ENCODE data around the gene CHI3L1.

CHI3L1 gene

DNA sequence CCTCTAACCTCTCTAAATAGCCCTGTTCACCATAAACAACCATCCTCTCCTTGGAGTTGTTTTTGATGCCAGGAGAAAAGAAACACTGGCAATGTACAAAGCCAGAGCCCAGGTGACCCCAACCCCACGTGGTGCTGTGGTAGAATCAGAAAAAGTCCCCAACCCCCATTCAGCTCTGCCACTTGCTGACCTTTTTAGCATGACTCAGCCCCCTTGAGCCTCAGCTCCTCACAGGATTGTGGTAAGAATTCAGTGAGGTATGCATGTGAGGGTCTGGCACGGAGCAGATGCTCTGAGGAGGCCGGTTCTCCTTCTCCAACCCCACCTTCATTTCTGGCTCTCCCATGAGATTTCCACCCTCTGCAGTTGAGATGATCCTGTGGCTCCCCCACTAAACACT, 11.1 kb upstream of the CHI3L1 start:
- Histone ChIP-seq H3K4me3 (ENCODE audit: low read depth in 1 of 5, low read length in 5 of 5) (no peak overlapping the region), H3K27me3 (ENCODE audit: control insufficient read depth in 5 of 5, insufficient read depth in 4 of 5, low read length in 5 of 5) (no peaks in the 10 kb centered on the region), H3K4me1 (ENCODE audit: control insufficient read depth in 5 of 5, insufficient read depth in 5 of 5, low read length in 5 of 5) (peaks cover 5 to 35% (median 27%) of the 10 kb centered on the region in 5 donors), H3K9ac (ENCODE audit: low read length in 5 of 5) (no peak overlapping the region), H3K27ac (ENCODE audit: low read depth, low read length) (no peak overlapping the region), H3K36me3 (ENCODE audit: control insufficient read depth in 5 of 5, insufficient read depth in 5 of 5, low read length in 5 of 5) (no peaks in the 10 kb centered on the region), H3K9me3 (ENCODE audit: control insufficient read depth in 5 of 5, low read length in 5 of 5) (no peaks in the 10 kb centered on the region)

DNA sequence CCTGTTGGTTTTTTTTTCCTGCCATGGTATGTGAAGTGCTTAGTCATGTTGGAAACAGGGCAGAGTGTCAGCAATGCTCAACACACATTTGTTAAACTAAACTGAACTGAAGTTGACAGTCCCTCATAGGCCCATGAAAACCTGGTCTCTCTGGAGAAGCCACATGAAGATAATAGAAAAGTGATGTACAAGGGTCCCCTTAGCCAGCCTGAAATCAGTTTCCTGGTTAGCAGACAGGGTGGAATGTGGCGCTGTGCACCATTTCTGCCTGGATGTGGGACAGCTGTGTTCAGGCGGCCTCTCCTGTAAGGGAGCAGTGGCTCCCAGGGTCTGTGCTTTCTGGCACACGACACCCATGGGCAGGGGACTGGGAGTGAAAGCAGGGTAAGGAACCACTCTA, 9.9 kb upstream of the CHI3L1 start:
- Histone ChIP-seq H3K9me3 (ENCODE audit: control insufficient read depth in 5 of 5, low read length in 5 of 5) (no peaks in the 10 kb centered on the region), H3K4me1 (ENCODE audit: control insufficient read depth in 5 of 5, insufficient read depth in 5 of 5, low read length in 5 of 5) (peaks cover 5 to 26% (median 22%) of the 10 kb centered on the region in 5 donors), H3K9ac (ENCODE audit: low read length in 5 of 5) (no peak overlapping the region), H3K27ac (ENCODE audit: low read depth, low read length) (no peak overlapping the region), H3K36me3 (ENCODE audit: control insufficient read depth in 5 of 5, insufficient read depth in 5 of 5, low read length in 5 of 5) (no peaks in the 10 kb centered on the region), H3K4me3 (ENCODE audit: low read depth in 1 of 5, low read length in 5 of 5) (no peak overlapping the region), H3K27me3 (ENCODE audit: control insufficient read depth in 5 of 5, insufficient read depth in 4 of 5, low read length in 5 of 5) (no peaks in the 10 kb centered on the region)

GRCh38 chr1:203190949-203191348, 4.4 kb upstream of the CHI3L1 start:
- H3K27me3 ChIP-seq (ENCODE audit: control insufficient read depth in 5 of 5, insufficient read depth in 4 of 5, low read length in 5 of 5) = no peaks in the 10 kb centered on the region
- no peaks in the 10 kb centered on the region for H3K36me3 ChIP-seq (ENCODE audit: control insufficient read depth in 5 of 5, insufficient read depth in 5 of 5, low read length in 5 of 5)
- H3K27ac ChIP-seq (ENCODE audit: low read depth, low read length) = no peak overlapping the region
- peaks cover 0 to 13% (median 8%) of the 10 kb centered on the region in 5 donors for H3K4me1 ChIP-seq (ENCODE audit: control insufficient read depth in 5 of 5, insufficient read depth in 5 of 5, low read length in 5 of 5)
- H3K4me3 ChIP-seq (ENCODE audit: low read depth in 1 of 5, low read length in 5 of 5) = no peak overlapping the region
- H3K9ac ChIP-seq (ENCODE audit: low read length in 5 of 5) = no peak overlapping the region
- no peaks in the 10 kb centered on the region for H3K9me3 ChIP-seq (ENCODE audit: control insufficient read depth in 5 of 5, low read length in 5 of 5)

DNA sequence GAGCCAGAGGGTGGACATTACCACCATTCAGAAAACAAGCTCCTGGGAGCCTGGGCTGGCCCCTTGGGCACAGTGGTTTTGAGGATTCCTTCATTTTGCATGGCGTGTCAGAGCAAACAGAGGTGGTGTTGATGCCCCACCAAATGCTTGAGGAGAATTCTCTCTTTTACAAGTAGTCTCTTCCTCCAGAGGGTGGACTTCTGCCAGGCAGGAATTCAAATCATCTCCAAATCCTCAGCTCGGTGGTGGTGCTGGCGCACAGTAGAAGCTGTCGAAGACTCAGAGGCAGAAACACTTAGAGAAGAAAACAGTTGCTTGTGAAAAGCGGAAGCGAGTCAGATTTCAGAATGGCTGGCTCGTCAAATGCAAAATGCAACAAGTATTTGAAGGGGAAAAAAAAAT, 3.4 kb upstream of the CHI3L1 start:
- no peak overlapping the region for H3K4me3 ChIP-seq (ENCODE audit: low read depth in 1 of 5, low read length in 5 of 5)
- peaks cover 0 to 13% (median 8%) of the 10 kb centered on the region in 5 donors for H3K4me1 ChIP-seq (ENCODE audit: control insufficient read depth in 5 of 5, insufficient read depth in 5 of 5, low read length in 5 of 5)
- H3K9me3 ChIP-seq (ENCODE audit: control insufficient read depth in 5 of 5, low read length in 5 of 5) = no peaks in the 10 kb centered on the region
- no peak overlapping the region for H3K9ac ChIP-seq (ENCODE audit: low read length in 5 of 5)
- H3K27ac ChIP-seq (ENCODE audit: low read depth, low read length) = no peak overlapping the region
- no peaks in the 10 kb centered on the region for H3K27me3 ChIP-seq (ENCODE audit: control insufficient read depth in 5 of 5, insufficient read depth in 4 of 5, low read length in 5 of 5)
- no peaks in the 10 kb centered on the region for H3K36me3 ChIP-seq (ENCODE audit: control insufficient read depth in 5 of 5, insufficient read depth in 5 of 5, low read length in 5 of 5)

GRCh38 chr1:203188686-203189232, 2.3 kb upstream of the CHI3L1 start:
- Histone ChIP-seq H3K9ac (ENCODE audit: low read length in 5 of 5) (no peak overlapping the region), H3K27me3 (ENCODE audit: control insufficient read depth in 5 of 5, insufficient read depth in 4 of 5, low read length in 5 of 5) (no peaks in the 10 kb centered on the region), H3K4me1 (ENCODE audit: control insufficient read depth in 5 of 5, insufficient read depth in 5 of 5, low read length in 5 of 5) (peaks cover 0 to 13% (median 8%) of the 10 kb centered on the region in 5 donors), H3K36me3 (ENCODE audit: control insufficient read depth in 5 of 5, insufficient read depth in 5 of 5, low read length in 5 of 5) (no peaks in the 10 kb centered on the region), H3K4me3 (ENCODE audit: low read depth in 1 of 5, low read length in 5 of 5) (no peak overlapping the region), H3K9me3 (ENCODE audit: control insufficient read depth in 5 of 5, low read length in 5 of 5) (no peaks in the 10 kb centered on the region), H3K27ac (ENCODE audit: low read depth, low read length) (no peak overlapping the region)

DNA sequence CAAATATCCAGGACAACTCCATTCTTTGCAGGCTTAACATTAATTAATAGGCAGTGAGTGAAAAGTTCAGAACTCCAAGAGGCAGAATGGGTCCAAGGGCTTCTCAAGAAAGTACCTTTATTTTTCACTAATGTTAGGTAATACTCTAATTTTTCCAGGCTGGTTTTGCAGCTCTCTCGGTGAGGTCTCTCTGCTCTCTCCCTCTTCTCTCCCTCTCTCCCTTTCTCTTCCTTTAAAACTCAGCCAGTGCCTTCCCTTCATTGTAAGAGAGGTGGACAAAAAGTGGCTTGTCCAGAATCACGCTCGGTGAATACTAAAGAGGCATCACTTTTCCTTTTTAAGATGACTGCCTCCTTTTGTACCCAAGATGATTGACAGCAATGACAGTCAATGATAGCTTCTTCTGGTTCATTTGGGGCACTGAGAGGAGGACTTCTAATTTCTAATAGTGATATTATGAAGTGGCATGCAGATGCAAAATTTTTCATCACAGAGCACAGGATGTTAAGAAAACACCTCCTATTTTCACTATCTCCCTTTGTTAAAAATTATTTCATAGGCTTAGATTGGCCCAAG, 1.3 kb upstream of the CHI3L1 start:
- Histone ChIP-seq H3K27ac (ENCODE audit: low read depth, low read length) (no peak overlapping the region), H3K9me3 (ENCODE audit: control insufficient read depth in 5 of 5, low read length in 5 of 5) (no peaks in the 10 kb centered on the region), H3K27me3 (ENCODE audit: control insufficient read depth in 5 of 5, insufficient read depth in 4 of 5, low read length in 5 of 5) (no peaks in the 10 kb centered on the region), H3K4me1 (ENCODE audit: control insufficient read depth in 5 of 5, insufficient read depth in 5 of 5, low read length in 5 of 5) (peaks cover 0 to 13% (median 8%) of the 10 kb centered on the region in 5 donors), H3K4me3 (ENCODE audit: low read depth in 1 of 5, low read length in 5 of 5) (no peak overlapping the region), H3K9ac (ENCODE audit: low read length in 5 of 5) (no peak overlapping the region), H3K36me3 (ENCODE audit: control insufficient read depth in 5 of 5, insufficient read depth in 5 of 5, low read length in 5 of 5) (no peaks in the 10 kb centered on the region)

- Histone ChIP-seq H3K27ac (ENCODE audit: low read depth, low read length) (no peak overlapping the region), H3K4me1 (ENCODE audit: control insufficient read depth in 5 of 5, insufficient read depth in 5 of 5, low read length in 5 of 5) (peaks cover 0 to 13% (median 8%) of the 10 kb centered on the region in 5 donors), H3K27me3 (ENCODE audit: control insufficient read depth in 5 of 5, insufficient read depth in 4 of 5, low read length in 5 of 5) (no peaks in the 10 kb centered on the region), H3K4me3 (ENCODE audit: low read depth in 1 of 5, low read length in 5 of 5) (no peak overlapping the region), H3K36me3 (ENCODE audit: control insufficient read depth in 5 of 5, insufficient read depth in 5 of 5, low read length in 5 of 5) (no peaks in the 10 kb centered on the region), H3K9me3 (ENCODE audit: control insufficient read depth in 5 of 5, low read length in 5 of 5) (no peaks in the 10 kb centered on the region), H3K9ac (ENCODE audit: low read length in 5 of 5) (no peak overlapping the region)
These were observed 791 bp upstream of the CHI3L1 start for GRCh38 chr1:203187304-203187685.

- no peak overlapping the region for H3K27ac ChIP-seq (ENCODE audit: low read depth, low read length)
- H3K9me3 ChIP-seq (ENCODE audit: control insufficient read depth in 5 of 5, low read length in 5 of 5) = no peaks in the 10 kb centered on the region
- no peak overlapping the region for H3K4me3 ChIP-seq (ENCODE audit: low read depth in 1 of 5, low read length in 5 of 5)
- H3K27me3 ChIP-seq (ENCODE audit: control insufficient read depth in 5 of 5, insufficient read depth in 4 of 5, low read length in 5 of 5) = no peaks in the 10 kb centered on the region
- H3K36me3 ChIP-seq (ENCODE audit: control insufficient read depth in 5 of 5, insufficient read depth in 5 of 5, low read length in 5 of 5) = no peaks in the 10 kb centered on the region
- H3K4me1 ChIP-seq (ENCODE audit: control insufficient read depth in 5 of 5, insufficient read depth in 5 of 5, low read length in 5 of 5) = peaks cover 0 to 13% (median 8%) of the 10 kb centered on the region in 5 donors
- no peak overlapping the region for H3K9ac ChIP-seq (ENCODE audit: low read length in 5 of 5)
These were observed 436 bp downstream of the CHI3L1 start for GRCh38 chr1:203186091-203186445.

DNA sequence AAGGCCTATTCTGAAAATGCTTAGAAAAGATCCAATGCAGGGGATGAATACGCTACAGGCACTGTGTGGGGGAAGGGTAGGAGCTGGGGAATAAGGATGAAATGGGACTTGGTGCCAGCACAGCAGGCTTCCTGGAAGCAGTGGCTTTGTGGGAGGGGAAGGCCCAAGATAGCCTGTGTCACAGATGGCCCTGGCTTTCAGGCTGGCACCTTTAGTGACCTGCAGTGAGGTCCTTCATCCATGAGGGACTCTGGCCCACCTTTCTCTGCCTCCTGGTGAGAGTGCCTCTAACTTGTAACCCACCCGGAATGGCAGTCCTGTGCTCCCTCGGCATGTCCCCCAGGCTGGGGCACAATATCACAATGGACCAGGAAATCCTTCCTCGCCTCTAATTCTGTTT, 919 bp downstream of the CHI3L1 start:
- Histone ChIP-seq H3K36me3 (ENCODE audit: control insufficient read depth in 5 of 5, insufficient read depth in 5 of 5, low read length in 5 of 5) (no peaks in the 10 kb centered on the region), H3K9me3 (ENCODE audit: control insufficient read depth in 5 of 5, low read length in 5 of 5) (no peaks in the 10 kb centered on the region), H3K9ac (ENCODE audit: low read length in 5 of 5) (no peak overlapping the region), H3K4me1 (ENCODE audit: control insufficient read depth in 5 of 5, insufficient read depth in 5 of 5, low read length in 5 of 5) (peaks cover 0 to 13% (median 8%) of the 10 kb centered on the region in 5 donors), H3K4me3 (ENCODE audit: low read depth in 1 of 5, low read length in 5 of 5) (no peak overlapping the region), H3K27me3 (ENCODE audit: control insufficient read depth in 5 of 5, insufficient read depth in 4 of 5, low read length in 5 of 5) (no peaks in the 10 kb centered on the region), H3K27ac (ENCODE audit: low read depth, low read length) (no peak overlapping the region)

DNA sequence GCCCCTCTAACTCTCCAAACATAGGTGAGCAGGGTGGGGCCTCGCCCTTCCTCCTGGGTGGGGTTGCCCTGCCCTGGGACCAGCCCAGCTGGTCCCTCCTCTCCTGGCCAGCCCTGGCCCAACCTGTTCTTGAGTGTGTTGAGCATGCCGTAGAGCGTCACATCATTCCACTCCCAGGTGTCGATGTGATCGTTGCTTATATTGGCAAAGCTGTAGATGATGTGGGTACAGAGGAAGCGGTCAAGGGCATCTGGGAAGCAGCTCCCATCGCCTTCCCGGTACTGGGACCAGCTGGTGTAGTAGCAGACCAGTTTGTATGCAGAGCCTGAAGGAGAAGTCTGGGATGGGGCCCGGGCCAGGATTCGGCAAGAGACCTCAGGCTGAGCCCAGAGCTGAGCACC, 1.4 kb downstream of the CHI3L1 start:
- peaks cover 0 to 13% (median 8%) of the 10 kb centered on the region in 5 donors for H3K4me1 ChIP-seq (ENCODE audit: control insufficient read depth in 5 of 5, insufficient read depth in 5 of 5, low read length in 5 of 5)
- no peaks in the 10 kb centered on the region for H3K9me3 ChIP-seq (ENCODE audit: control insufficient read depth in 5 of 5, low read length in 5 of 5)
- no peaks in the 10 kb centered on the region for H3K27me3 ChIP-seq (ENCODE audit: control insufficient read depth in 5 of 5, insufficient read depth in 4 of 5, low read length in 5 of 5)
- H3K9ac ChIP-seq (ENCODE audit: low read length in 5 of 5) = no peak overlapping the region
- H3K36me3 ChIP-seq (ENCODE audit: control insufficient read depth in 5 of 5, insufficient read depth in 5 of 5, low read length in 5 of 5) = no peaks in the 10 kb centered on the region
- no peak overlapping the region for H3K4me3 ChIP-seq (ENCODE audit: low read depth in 1 of 5, low read length in 5 of 5)
- H3K27ac ChIP-seq (ENCODE audit: low read depth, low read length) = no peak overlapping the region

Measured in subcutaneous abdominal adipose tissue (tissue), 5 donors.